K562 (cell line): ENCODE results near the gene SH3BGRL3. TPM values are rescaled to one million over a fixed set of nuclear protein-coding genes. Genes with fewer than 3 reads are reported as not detected.

Source experiments
- BACH1 ChIP-seq: fragments of 200-800 bp; sonication (Bioruptor generic); IDR thresholded peaks from 2 replicates; pipeline ENCODE4 v1.6.1; 2016; ENCODE audit warnings: missing genetic modification characterization, missing compliant biosample characterization
- BRD9 ChIP-seq: fragments of 450-650 bp; IDR thresholded peaks from 2 replicates; pipeline ENCODE4 v1.6.1; 2018; ENCODE audit warnings: low read depth; ENCODE audit not compliant: partially characterized antibody
- CBX3 ChIP-seq, 2 experiments: IDR thresholded peaks; 1 replicate in 1 of 2; 2 replicates in 1 of 2; pipeline ENCODE4 v1.6.1; 2012; ENCODE audit warnings: inconsistent platforms in 2 of 2, low read length in 2 of 2, borderline replicate concordance in 1 of 2, control low read depth in 1 of 2
- ETV5 ChIP-seq: sonication (generic); formaldehyde crosslinking; IDR thresholded peaks from 2 replicates; pipeline ENCODE4 v1.4.0; 2020; ENCODE audit warnings: low read depth, mild to moderate bottlenecking, missing genetic modification reagents
- GABPB1 ChIP-seq: sonication (generic); formaldehyde crosslinking; IDR thresholded peaks from 2 replicates; pipeline ENCODE4 v1.8.0; 2022; ENCODE audit warnings: mild to moderate bottlenecking, missing genetic modification reagents
- MXI1 ChIP-seq: IDR thresholded peaks from 2 replicates; pipeline ENCODE4 v1.6.1; 2011; ENCODE audit warnings: low read depth, mild to moderate bottlenecking, improper control_type of control experiment, low read length
- NR2C1 ChIP-seq, 2 experiments: fragments of 450-650 bp; IDR thresholded peaks; 2 replicates each; pipeline ENCODE4 v1.6.1; 2017; ENCODE audit warnings: mild to moderate bottlenecking in 2 of 2, antibody characterized with exemption in 1 of 2, inconsistent platforms in 1 of 2, missing compliant biosample characterization in 1 of 2, missing genetic modification characterization in 1 of 2
- NUFIP1 ChIP-seq: fragments of 450-650 bp; IDR thresholded peaks from 2 replicates; pipeline ENCODE4 v1.6.1; 2018; ENCODE audit not compliant: partially characterized antibody
- PHF21A ChIP-seq: fragments of 450-650 bp; IDR thresholded peaks from 2 replicates; pipeline ENCODE4 v1.6.1; 2017; ENCODE audit warnings: low read depth, borderline replicate concordance
- RAD21 ChIP-seq, 2 experiments: fragments of 250-450 bp in 1 of 2; fragments of 450-650 bp in 1 of 2; sonication (Bioruptor Pico) in 1 of 2; formaldehyde crosslinking in 1 of 2; IDR thresholded peaks in 1 of 2; conservative IDR thresholded peaks in 1 of 2; 2 replicates each; pipeline versions ENCODE4 v1.4.0 to v1.8.0; 2020 to 2022; ENCODE audit warnings: mild to moderate bottlenecking in 2 of 2, moderate library complexity in 1 of 2
- RBM14 ChIP-seq: fragments of 200-400 bp; formaldehyde crosslinking; IDR thresholded peaks from 2 replicates; pipeline ENCODE4 v1.6.1; 2018; ENCODE audit warnings: low read depth, mild to moderate bottlenecking, low read length, moderate library complexity, borderline replicate concordance; ENCODE audit not compliant: insufficient read depth
- SIX5 ChIP-seq, 2 experiments: IDR thresholded peaks; 2 replicates each; pipeline ENCODE4 v1.6.1; 2011; ENCODE audit warnings: low read length in 2 of 2, borderline replicate concordance in 1 of 2, low read depth in 1 of 2, mild to moderate bottlenecking in 1 of 2, moderate library complexity in 1 of 2; ENCODE audit not compliant: insufficient read depth in 1 of 2
- SRSF3 ChIP-seq: fragments of 200-400 bp; formaldehyde crosslinking; IDR thresholded peaks from 2 replicates; pipeline ENCODE4 v1.6.1; 2016; ENCODE audit warnings: mild to moderate bottlenecking, low read length, moderate library complexity; ENCODE audit not compliant: insufficient read depth
- TOE1 ChIP-seq, 2 experiments: fragments of 450-650 bp in 1 of 2; sonication (generic) in 1 of 2; formaldehyde crosslinking in 1 of 2; IDR thresholded peaks; 2 replicates each; pipeline versions ENCODE4 v1.7.1 to v1.8.0; 2016 to 2022; ENCODE audit warnings: borderline replicate concordance in 2 of 2, mild to moderate bottlenecking in 2 of 2, antibody characterized with exemption in 1 of 2, inconsistent platforms in 1 of 2, low read depth in 1 of 2, missing genetic modification reagents in 1 of 2, moderate library complexity in 1 of 2
- polyA plus RNA-seq, 8 experiments: library from polyadenylated mRNA; depleted of rRNA in 4 of 8; stranded (reverse) in 5 of 8; unstranded in 3 of 8; fragments of >200 nt; fragmentation: Nextera tagmentation in 2 of 8; fragmentation: Illumina TruSeq in 1 of 8; extraction: Ambion mirVana in 2 of 8; extraction: Trizol in 1 of 8; gene quantifications; 2 replicates each; pipeline versions ENCODE4 v1.2.1 to v1.2.3, GENCODE V29; 2011 to 2014; ENCODE audit warnings: inconsistent platforms in 1 of 8, missing spikeins in 1 of 8
- total RNA-seq, 7 experiments: library from RNA; depleted of rRNA in 6 of 7; stranded (reverse); fragments of >200 nt in 6 of 7; fragmentation: Illumina TruSeq in 2 of 7; extraction: Trizol in 2 of 7; gene quantifications; 2 replicates each; pipeline versions ENCODE4 v1.2.1 to v1.2.3, GENCODE V29; 2011 to 2021; ENCODE audit warnings: low replicate concordance in 1 of 7
- TF ChIP-seq, protein P1 (sequence below), 2 experiments: fragments of 150-350 bp in 1 of 2; IDR thresholded peaks; 2 replicates each; pipeline ENCODE4 v1.6.1; 2012 to 2016; ENCODE audit warnings: low read depth in 2 of 2, low read length in 2 of 2, mild to moderate bottlenecking in 1 of 2, moderate library complexity in 1 of 2
- TF ChIP-seq, protein P2 (sequence below), 3 experiments: IDR thresholded peaks in 2 of 3; conservative IDR thresholded peaks in 1 of 3; 2 replicates each; pipeline ENCODE4 v1.5.1; 2011 to 2012; ENCODE audit warnings: low read length in 3 of 3, mild to moderate bottlenecking in 3 of 3, control low read depth in 2 of 3, improper control_type of control experiment in 1 of 3, inconsistent platforms in 1 of 3, low read depth in 1 of 3, mixed read lengths in 1 of 3, moderate library complexity in 1 of 3; ENCODE audit not compliant: insufficient read depth in 2 of 3
- TF ChIP-seq, protein P3 (sequence below): fragments of 450-650 bp; IDR thresholded peaks from 2 replicates; pipeline ENCODE4 v1.6.1; 2016; ENCODE audit warnings: antibody characterized with exemption

The SH3BGRL3 gene
- total and polyA plus RNA-seq, 9 of the 15 experiments (the other 6 are each of a cell fraction or from before 2014, with no cell fraction given): 30.3 to 140 (median 54.2) TPM

DNA sequence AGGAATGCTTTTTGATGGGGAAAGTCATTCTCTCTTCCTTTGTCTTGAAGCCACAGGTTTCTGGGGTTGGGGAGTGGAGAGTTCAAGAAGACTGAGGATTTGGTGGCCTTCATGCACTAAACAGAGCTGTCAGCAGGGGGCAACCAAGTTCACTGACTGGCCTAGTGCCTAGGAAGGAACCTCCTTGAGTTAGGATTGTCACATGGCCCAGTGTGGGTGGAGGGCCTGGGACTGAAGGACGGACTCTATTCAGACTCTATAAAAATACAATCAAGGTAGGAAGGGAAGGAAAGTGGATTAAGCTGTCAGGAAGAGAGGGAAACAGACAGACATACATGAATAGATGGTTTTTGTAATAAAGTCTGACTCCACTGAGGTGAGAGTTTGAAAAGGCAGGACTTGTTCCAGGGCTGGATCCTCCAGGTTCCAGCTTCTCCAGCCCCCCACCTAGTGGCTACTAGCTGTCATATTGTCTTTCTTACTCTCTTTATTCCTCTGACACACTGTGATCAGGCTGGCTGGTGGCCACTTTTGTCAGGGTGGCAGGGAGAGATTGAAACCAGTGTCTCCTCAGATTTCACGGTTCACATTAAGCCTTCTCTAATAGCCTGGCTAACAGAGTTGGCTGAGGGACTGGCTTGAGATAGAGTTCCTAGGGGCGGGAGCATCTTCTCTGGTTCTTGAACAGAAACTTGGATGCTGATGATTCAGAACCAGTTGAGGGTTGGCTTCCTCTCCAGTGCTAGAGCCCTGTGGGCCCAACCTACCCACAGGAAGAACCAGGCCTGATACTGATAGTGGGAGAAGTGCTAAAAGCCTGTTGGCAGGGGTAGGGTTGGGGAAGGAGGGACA, 4.1 kb upstream of the SH3BGRL3 start (continued):
- TF ChIP-seq, protein P1, sequence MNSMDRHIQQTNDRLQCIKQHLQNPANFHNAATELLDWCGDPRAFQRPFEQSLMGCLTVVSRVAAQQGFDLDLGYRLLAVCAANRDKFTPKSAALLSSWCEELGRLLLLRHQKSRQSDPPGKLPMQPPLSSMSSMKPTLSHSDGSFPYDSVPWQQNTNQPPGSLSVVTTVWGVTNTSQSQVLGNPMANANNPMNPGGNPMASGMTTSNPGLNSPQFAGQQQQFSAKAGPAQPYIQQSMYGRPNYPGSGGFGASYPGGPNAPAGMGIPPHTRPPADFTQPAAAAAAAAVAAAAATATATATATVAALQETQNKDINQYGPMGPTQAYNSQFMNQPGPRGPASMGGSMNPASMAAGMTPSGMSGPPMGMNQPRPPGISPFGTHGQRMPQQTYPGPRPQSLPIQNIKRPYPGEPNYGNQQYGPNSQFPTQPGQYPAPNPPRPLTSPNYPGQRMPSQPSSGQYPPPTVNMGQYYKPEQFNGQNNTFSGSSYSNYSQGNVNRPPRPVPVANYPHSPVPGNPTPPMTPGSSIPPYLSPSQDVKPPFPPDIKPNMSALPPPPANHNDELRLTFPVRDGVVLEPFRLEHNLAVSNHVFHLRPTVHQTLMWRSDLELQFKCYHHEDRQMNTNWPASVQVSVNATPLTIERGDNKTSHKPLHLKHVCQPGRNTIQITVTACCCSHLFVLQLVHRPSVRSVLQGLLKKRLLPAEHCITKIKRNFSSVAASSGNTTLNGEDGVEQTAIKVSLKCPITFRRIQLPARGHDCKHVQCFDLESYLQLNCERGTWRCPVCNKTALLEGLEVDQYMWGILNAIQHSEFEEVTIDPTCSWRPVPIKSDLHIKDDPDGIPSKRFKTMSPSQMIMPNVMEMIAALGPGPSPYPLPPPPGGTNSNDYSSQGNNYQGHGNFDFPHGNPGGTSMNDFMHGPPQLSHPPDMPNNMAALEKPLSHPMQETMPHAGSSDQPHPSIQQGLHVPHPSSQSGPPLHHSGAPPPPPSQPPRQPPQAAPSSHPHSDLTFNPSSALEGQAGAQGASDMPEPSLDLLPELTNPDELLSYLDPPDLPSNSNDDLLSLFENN (IDR thresholded peaks at IDR 0.05; ENCODE audit: low read depth in 2 of 2, low read length in 2 of 2): no peak
- TF ChIP-seq TOE1 (IDR thresholded peaks at IDR 0.05; ENCODE audit: borderline replicate concordance): peak; percentile 67
- peak; percentile 85; the same call in 1 of the 2 replicates for TF ChIP-seq TOE1 (CRISPR knock-in tag; IDR thresholded peaks at IDR 0.05; ENCODE audit: borderline replicate concordance, low read depth)
- TF ChIP-seq RAD21 (CRISPR knock-in tag; conservative IDR thresholded peaks at IDR 0.05 in 1 of 2, IDR thresholded peaks at IDR 0.05 in 1 of 2): peak; percentile 91 to 93
- no peak for TF ChIP-seq NR2C1 (IDR thresholded peaks at IDR 0.05)
- TF ChIP-seq NR2C1 (tag; IDR thresholded peaks at IDR 0.05): no peak
- TF ChIP-seq MXI1: no peak; the same call in 1 of the 2 replicates
- TF ChIP-seq SIX5 (IDR thresholded peaks at IDR 0.05; ENCODE audit: borderline replicate concordance in 1 of 2, insufficient read depth in 1 of 2, low read depth in 1 of 2, low read length in 2 of 2): no peak
- TF ChIP-seq, protein P2, sequence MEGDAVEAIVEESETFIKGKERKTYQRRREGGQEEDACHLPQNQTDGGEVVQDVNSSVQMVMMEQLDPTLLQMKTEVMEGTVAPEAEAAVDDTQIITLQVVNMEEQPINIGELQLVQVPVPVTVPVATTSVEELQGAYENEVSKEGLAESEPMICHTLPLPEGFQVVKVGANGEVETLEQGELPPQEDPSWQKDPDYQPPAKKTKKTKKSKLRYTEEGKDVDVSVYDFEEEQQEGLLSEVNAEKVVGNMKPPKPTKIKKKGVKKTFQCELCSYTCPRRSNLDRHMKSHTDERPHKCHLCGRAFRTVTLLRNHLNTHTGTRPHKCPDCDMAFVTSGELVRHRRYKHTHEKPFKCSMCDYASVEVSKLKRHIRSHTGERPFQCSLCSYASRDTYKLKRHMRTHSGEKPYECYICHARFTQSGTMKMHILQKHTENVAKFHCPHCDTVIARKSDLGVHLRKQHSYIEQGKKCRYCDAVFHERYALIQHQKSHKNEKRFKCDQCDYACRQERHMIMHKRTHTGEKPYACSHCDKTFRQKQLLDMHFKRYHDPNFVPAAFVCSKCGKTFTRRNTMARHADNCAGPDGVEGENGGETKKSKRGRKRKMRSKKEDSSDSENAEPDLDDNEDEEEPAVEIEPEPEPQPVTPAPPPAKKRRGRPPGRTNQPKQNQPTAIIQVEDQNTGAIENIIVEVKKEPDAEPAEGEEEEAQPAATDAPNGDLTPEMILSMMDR (IDR thresholded peaks at IDR 0.05 in 2 of 3, conservative IDR thresholded peaks at IDR 0.05 in 1 of 3; ENCODE audit: insufficient read depth in 2 of 3, low read depth in 1 of 3, low read length in 3 of 3): peak; percentile 88 to 94 (median 94)
- peak in 1 of 2 experiments; percentile 50; a peak in 1 of 3 replicates for TF ChIP-seq CBX3 (IDR thresholded peaks at IDR 0.05; ENCODE audit: borderline replicate concordance in 1 of 2, low read length in 2 of 2)
- TF ChIP-seq, protein P3, sequence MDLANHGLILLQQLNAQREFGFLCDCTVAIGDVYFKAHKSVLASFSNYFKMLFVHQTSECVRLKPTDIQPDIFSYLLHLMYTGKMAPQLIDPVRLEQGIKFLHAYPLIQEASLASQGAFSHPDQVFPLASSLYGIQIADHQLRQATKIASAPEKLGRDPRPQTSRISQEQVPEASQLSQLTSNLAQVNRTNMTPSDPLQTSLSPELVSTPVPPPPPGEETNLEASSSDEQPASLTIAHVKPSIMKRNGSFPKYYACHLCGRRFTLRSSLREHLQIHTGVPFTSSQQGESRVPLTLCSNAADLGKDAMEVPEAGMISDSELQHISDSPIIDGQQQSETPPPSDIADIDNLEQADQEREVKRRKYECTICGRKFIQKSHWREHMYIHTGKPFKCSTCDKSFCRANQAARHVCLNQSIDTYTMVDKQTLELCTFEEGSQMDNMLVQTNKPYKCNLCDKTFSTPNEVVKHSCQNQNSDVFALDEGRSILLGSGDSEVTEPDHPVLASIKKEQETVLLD: 0 out of 2 replicates have a peak, but pooled peaks have one; percentile 45
- no peak for TF ChIP-seq ETV5 (CRISPR knock-in tag)
- TF ChIP-seq SRSF3: no peak
- no peak for TF ChIP-seq RBM14
- no peak for TF ChIP-seq BRD9
- peak; percentile 7; the same call in 1 of the 2 replicates for TF ChIP-seq GABPB1 (CRISPR knock-in tag)
- no peak for TF ChIP-seq PHF21A
- TF ChIP-seq NUFIP1: no peak
- TF ChIP-seq BACH1: 0 out of 2 replicates have a peak, but pooled peaks have one; percentile 48
